Brain microvascular endothelial cell (primary cell): ENCODE data around the gene MPG.

Experiments
- DNase-seq: peaks from one replicate; pipeline ENCODE4 v3.0.0-alpha.2; 2020
- H3K27ac ChIP-seq: fragments of 250-450 bp; sonication (Bioruptor Pico); 2 replicates; pipeline ENCODE4 v1.5.1; 2020; ENCODE audit warnings: mild to moderate bottlenecking, moderate library complexity
- H3K27me3 ChIP-seq: fragments of 250-450 bp; sonication (Bioruptor Pico); replicated peaks from 2 replicates; pipeline ENCODE4 v1.5.1; 2020; ENCODE audit warnings: mild to moderate bottlenecking
- H3K36me3 ChIP-seq: fragments of 250-450 bp; sonication (Bioruptor Pico); replicated peaks from 2 replicates; pipeline ENCODE4 v1.5.1; 2020; ENCODE audit warnings: mild to moderate bottlenecking
- H3K4me3 ChIP-seq: 2 replicates; pipeline ENCODE4 v1.5.1; 2011; ENCODE audit warnings: low read depth, mild to moderate bottlenecking, control low read depth, low read length, moderate library complexity
- CTCF ChIP-seq: IDR thresholded peaks from 2 replicates; pipeline ENCODE4 v1.5.1; 2011; ENCODE audit warnings: low read depth, mild to moderate bottlenecking, moderate library complexity, low read length, control low read depth, inconsistent platforms; ENCODE audit errors: missing control alignments
- in situ Hi-C: cut with HindIII; loops from 2 replicates; pipeline ENCODE4 v1.10.0; 2017; ENCODE audit warnings: low sequenced_read_pairs, low pct_ligation_motif_present

The MPG gene

GRCh38 chr16:133716-134115 lies 55.7 kb downstream of the MPG start:
- H3K36me3 ChIP-seq, result no peaks in the 10 kb centered on the region
- no peak overlapping the region for H3K4me3 ChIP-seq
- no peak for TF ChIP-seq CTCF
- H3K27ac ChIP-seq, result no peak overlapping the region
- H3K27me3 ChIP-seq, result no peaks in the 10 kb centered on the region
- in situ Hi-C loops, result no loop called here
- no peak for DNase-seq
